Activated CD4-positive, alpha-beta T cell treated with anti-CD3 and anti-CD28 coated beads, Interleukin-2, amount 50 U/mL, for 1 hour (primary cell): ENCODE results near the gene BTBD9.
"Not testable (repeated sequence)": the region's sequence is repeated elsewhere in the genome, so short reads cannot be mapped to it uniquely, and the experiment has no call there.

Experiments used
- DNase-seq: peaks from one replicate; pipeline ENCODE4 v3.0.0-alpha.2; 2020

BTBD9 gene

DNA sequence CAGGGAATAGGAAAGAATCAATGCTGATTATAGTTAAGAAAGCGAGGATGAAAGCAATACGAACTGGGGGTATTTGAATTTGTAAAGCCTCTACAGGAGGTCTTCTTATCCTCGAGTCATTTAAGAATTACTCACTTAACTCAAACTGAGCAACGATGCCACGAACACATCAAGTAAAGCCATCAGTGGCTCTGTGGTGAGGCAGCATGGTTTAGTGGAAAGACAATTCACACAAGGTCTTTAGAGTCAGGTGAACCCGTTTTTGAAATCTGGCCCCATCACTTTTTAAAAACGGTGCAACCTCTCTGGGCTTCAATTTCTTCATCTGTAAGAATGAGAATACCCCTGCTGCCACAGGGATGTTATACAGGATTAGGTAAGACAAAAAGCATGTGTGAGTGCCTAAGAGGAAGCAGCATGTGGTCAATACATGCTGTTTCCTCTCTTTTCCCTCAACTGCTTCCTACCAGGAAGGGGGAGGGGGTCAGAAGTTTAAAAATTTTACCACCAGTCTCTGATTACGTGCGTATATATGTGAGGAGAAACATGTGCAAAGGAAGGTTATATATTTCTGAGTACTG, 162.0 kb downstream of the BTBD9 start:
- no peak for DNase-seq

DNA sequence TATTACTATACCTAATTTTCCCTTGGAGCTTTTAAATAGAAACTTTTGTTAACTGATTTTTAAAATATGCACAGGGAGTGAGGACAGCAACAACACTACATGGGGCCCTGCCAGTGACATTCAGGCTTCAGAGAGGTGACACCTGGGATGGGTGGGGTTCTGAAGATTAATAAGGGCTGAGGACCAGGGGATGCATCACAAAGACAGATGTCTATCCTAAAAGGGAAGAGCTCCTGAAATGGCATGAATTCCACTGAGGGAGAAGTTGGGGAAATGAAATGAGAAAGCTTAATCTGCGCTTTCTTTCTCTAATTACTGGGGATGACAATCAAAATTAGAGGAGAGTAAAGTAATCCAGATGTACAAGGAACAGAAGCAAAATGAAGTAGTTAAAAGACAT, 162.8 kb downstream of the BTBD9 start:
- no peak for DNase-seq

DNA sequence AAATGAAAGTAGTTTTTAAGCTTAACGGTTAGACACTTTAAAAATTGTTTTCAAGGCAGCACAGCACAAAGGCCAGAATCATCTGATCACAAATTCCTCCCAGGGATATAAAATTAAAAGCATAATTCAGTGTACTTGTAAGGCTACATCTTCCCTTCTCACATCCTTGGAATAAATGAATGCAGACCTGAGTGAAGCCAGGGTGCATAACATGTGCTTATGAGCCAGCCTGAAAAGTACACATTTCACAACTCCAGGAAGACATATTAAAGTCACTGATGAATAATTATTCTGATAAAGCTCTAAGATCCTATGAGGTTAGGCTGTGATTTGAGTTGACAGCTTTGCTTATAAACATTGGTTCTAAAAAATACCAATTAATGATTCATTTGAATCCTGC, 163.6 kb downstream of the BTBD9 start:
- no peak for DNase-seq

DNA sequence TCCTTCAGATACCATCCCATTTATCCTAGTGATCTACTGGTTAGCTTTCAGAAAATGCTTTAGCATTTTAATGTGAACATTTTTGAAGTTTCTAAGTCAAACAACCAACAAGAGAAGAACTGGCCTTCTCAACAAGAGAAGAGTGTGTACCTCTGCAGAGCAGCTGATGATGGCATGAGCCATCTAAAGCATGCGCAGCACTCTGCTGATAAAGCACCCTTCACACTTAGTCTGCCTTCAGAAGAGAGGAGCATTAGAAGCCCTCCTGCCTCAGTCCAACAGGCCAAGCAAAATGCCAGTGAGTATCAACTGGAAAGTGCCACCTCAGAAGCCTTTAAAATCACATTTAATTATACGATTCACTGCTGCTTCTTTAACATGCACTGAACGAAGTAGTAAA, 169.2 kb downstream of the BTBD9 start:
- no peak for DNase-seq

DNA sequence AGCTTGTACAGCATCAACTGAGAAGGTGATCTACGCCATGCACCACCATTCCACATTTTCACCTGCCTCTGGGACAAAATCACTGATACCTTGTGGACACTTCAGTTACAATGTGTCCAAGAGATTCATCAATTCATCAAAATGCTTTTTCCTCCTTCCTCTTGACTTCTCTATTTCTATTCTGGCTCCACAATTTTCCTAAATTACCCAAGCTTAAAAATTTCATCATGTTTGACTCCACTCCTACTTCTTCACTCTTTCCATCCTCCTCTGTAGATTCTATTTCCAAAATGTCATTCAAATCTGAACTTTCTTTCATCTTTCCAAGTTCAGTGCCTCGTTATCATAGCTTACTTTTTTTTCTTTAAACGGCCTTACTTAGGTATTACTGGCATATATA, 172.2 kb downstream of the BTBD9 start:
- no peak for DNase-seq

DNA sequence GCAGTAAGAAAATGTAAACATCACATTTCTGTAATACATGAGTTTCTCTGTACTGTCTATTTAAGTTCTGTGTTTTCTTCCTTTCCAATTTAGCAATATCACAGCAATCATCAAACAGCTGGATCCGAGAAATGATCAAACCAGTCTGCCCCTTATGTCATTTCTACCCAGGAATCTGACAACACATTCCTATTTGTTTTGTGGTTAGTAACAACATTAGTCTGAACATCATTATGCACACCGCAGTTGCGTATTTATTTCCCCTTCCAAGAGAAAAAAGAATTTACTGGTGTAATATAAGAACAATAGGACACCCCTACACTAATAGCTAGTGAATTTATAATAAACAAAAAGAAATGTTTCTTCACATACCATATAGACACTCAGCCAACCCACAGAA, 179.5 kb downstream of the BTBD9 start:
- no peak for DNase-seq

DNA sequence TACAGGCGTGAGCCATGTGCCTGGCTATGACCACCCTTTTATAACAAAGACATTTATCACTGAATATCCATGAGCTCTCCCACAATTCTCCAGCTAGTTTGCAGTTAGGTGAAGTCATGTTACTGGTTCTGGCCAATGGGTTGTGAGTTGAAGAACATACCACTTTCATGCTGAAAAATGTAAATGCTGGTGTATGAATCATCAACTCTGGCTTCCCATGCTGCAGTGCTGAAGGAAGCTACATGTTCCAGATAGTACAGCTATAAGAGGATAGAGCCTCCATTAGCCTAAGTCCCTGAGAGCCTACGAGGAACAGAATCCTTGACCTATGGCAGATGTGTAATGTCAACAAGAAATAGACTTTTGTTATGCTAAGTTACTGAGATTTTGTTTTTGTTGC, 180.4 kb downstream of the BTBD9 start:
- no peak for DNase-seq

DNA sequence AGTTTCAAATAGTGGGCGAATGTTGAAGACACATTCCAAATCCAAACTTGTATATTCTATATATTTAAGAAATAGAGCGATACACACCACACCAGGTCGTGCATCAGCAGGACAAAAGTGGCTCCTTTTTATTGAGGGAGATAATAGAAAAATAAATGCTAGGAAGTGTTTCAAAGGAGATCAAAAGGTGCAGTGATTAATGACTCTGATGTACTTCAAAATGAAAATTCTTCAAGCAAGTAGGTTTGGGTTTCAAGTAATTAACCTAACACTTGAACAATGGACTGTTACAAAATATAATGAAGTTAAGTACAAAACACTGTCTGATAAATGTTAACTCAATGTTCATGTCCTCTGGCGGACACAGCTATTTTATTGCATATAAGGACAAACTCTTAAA, 185.9 kb downstream of the BTBD9 start:
- DNase-seq: no peak

DNA sequence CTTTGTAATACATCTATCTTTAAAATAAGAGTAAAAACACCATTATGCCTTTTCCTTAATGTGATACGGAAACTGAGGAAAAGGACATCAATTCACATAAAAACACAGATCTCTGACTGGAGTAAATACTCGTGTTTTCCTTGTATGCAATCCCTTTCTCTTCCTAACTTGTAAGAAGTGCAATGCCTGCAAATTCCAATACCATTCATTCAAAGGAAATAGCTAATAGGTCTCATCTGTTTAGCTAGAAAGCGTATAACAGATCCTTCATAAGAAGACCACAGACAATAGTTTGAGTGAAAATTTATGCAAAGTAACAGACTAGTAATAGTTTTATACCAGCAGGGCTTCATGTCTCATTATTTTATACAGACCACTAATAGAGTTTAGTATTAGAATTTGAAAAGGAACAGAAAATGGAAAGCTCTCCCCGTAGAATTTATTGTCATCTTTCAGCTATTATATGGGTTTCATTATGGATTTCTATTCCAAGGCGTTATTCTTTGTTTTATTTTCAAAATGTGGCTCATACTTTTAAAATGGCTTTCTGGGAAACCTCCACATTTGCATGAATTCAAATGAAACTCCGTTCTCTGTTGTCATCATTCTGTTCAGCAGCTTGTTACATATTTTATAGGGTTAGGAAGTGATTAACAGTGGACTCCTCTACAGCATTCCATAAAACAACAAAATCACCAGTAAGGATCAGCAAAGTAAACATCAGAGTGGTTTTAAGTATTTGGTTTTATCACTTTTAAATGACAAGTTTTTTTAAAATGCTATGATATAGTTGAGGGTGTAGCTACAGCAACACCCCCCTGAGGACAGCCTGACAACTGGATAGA, 186.7 kb downstream of the BTBD9 start:
- no peak for DNase-seq

DNA sequence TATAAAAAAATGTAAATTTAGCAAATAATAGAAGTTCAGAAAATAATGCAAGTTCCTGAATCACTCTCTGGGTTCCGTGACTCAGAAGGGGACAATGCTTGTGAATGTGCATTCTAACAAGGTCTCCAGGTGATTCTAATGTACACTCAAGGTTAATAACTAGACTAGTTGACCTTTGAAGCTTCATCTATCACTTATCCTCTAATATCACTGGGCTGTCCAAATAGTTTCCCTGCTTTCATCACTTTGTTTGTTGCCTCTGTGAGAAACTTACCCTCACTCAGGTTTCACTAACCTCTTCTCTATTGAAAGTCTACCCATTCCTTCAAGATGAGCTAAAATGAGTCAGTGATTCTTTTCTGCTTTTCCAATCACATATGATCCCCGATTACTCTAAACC, 189.0 kb downstream of the BTBD9 start:
- no peak for DNase-seq

DNA sequence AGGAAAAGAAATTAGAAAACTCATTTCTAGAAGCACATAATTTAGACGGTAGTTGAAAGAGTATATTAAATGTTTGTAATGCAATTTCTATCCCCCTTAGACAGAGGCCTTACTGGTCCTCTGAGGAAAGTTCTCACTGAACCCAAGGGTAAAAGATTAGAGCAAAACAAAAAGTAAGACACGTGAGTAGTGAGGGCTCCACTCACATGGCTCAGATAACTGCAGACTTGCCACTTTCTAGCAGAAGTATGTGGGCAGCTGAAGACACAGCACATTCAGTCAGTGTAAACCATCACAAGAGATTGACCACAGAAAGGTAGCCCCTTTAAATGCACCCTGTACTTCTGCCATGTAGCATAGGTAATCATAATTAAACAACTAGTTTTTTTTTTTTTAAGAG, 193.8 kb downstream of the BTBD9 start:
- DNase-seq: no peak

DNA sequence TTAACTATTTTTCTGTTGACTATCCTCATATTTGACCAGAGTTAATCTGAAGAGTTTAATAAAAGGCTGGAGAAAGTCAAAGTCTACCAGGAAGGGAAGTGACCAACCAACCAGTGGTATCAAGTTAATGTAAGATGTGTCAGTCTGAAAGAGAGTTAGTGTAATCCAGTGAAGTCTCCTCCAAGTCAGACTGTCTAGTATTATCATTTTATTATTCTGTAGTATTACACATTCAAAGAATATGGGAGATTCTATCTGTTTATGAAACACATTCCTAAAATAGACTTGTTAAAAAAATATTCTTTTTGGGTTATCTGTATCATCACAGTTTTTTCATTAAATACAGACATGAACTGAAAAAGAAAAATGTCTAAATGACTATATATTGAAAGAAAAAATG, 194.4 kb downstream of the BTBD9 start:
- DNase-seq: no peak

DNA sequence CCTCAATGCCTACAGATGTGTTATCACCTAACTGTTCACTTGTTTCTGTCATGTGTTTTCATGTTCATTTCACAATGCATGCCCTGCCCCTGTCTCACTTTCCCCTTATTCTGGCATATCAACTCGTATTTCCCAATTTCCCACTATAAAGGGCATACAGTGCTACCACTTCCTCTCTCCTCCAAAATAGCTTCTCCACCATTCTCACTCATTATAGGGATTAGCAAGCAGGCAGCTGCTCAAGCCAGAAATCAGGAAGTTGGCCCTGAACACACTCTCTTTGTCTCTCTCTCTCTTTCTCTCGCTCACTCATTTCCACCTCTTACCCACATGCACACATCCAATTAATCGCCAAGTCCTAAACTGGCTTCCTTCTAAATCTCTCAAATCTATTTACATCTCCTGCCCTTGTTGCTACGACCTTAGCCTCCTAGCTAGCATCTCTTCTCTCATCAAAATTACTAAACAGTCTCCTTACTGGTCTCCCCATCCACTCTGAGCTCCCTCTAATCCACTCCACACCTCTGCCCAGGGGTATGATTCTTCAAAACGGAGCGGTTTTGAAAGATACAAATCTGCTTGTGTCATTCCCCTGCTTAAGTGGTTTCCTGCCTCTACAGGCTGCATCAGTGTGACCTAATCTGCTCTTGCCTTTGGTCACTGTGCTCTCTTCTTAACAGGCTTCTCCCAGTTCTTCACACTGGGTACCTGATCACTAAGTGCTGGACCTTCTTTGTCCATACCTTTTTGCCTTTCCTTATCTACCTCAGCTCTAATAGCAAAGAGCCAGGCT, 196.2 kb downstream of the BTBD9 start:
- DNase-seq: no peak

DNA sequence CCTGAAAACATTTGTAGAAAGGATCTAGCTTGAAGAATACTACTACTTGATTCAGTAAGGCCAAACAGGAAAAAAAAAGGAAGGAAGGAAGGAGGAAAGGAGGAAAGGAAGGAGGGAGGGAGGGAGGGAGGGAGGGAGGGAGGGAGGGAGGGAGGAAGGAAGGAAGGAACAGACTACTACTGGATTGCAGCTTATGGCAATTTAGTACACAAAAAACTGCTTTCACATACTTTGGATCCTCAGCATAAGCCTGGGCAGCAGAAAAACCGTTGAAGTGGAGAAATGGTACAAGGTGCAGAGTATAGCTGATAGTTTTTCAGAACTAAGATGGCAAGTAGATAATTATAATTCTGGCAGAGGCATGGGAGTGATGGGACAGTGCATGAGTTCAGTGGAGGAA, 201.6 kb downstream of the BTBD9 start:
- no peak for DNase-seq

DNA sequence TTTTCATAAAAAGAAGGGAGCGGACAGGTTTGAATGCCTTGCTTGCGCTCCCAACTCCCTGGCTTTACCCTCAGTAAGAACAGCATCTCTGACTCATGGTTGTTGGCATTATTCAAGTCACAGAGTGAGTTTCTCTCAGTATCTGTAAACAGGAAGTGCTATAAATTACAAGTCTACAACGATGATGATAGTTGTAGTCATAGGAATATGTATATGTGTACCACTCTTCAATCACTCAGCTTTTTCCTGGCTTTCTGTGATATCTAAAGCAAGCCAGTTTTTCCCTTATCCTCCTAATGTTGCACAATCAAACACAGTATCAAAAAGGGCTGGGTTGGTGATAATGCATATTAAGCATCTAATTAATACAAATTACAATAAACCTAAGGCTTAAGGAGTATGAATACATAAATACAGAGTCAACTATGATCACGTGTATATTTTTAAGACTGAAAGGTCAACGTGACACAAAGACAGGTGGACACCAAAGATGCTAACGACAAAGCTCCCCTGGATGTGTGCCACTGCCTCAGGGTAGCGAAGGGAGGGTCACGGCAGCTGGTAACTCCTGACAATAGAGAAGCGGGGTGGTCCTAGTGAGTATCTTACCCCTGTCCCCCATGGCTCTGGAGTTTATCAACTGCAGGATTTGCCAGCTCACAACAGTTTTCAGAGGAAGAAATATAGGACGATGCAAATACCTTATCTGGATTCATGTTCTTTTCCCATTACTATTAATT, 202.8 kb downstream of the BTBD9 start:
- DNase-seq: no peak

DNA sequence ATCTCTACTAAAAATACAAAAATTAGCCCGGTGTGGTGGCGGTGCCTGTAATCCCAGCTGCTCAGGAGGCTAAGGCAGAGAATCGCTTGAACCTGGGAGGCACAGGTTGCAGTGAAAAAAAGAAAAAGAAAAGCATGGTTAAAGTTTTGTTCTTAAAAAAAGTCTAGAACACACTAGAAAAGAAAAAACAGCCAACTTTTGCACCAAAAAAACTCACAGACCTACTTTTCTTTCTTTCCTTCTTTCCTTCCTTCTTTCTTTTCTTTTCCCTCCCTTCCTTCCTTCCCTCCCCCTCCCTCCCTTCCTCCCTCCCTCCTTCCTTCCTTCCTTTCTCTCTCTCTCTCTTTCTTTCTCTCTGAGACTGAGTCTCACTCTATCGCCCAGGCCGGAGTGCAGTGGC, 204.4 kb downstream of the BTBD9 start:
- DNase-seq: no peak

DNA sequence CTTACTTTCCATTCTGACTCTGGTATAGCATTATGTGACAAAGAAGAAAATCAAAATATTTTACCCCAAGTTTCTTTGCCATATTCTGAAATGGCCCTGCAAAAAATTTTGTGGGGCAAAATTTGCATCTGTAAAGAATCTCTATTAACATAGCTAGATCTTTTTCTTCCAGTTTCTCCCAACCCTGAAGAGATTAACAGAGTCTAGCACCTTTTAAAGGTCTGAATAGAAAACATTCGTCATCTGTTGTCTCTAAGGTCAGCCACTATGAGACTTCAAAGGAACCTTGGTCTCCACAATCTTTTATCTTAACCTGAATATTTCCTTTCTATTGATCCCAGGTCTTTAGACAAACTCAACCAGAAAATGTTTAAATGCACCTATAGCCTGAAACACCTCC, 205.7 kb downstream of the BTBD9 start:
- DNase-seq: no peak

DNA sequence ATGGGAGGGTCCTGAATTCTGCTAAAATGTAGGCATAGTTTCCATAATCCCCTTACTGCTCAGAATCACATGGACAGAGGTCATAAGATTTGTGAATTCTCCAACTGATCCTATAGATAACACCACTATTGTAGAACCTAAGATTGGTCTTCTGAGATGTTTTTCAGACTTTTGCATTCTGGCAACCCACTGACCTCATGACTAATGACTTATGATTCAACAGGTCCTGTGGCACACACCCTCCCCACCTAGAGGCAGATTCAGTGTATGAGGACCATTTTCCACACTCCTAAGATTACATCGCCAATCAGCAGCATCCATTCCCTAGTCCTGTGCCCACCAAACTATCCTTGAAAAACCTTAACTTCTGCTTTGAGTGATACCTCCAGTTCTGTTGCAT, 207.2 kb downstream of the BTBD9 start:
- no peak for DNase-seq

DNA sequence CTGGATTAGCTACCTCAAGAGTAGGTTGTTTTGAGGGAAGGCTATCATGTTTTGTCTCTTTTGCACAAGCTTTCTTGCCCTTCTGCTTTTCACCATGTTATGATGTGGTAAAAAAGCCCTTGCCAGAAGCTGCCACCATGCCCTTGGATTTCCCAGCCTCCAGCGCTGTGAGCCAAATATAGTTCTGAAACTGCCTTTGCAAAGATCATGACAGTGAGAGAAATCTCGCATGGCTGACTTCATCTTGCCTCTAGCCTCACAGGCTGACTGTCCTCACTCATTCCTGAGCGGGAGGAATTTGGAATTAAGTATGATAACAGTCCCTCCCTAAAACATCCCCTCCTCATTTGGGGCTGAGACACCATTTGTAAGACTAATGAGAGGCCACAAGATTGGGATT, 207.7 kb downstream of the BTBD9 start:
- DNase-seq: no peak

DNA sequence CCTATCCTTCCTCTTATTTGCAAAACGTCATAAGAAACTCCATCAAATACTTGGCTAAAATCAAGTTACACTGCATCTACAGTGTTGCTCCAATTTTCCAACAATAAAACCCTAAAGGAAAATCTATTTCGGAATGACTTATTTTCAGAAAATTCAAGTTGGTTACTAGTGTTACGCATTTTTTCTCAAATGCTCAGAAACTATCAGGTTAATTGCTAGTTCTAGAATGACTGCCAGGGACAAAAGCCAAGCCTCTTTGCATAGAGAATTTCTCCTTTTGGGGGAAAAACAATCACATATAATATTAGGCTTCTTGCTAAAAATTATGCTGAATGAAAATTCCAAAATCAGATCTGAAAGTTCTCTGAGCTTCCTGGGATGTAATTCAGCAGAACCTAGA, 210.2 kb downstream of the BTBD9 start:
- DNase-seq: no peak

DNA sequence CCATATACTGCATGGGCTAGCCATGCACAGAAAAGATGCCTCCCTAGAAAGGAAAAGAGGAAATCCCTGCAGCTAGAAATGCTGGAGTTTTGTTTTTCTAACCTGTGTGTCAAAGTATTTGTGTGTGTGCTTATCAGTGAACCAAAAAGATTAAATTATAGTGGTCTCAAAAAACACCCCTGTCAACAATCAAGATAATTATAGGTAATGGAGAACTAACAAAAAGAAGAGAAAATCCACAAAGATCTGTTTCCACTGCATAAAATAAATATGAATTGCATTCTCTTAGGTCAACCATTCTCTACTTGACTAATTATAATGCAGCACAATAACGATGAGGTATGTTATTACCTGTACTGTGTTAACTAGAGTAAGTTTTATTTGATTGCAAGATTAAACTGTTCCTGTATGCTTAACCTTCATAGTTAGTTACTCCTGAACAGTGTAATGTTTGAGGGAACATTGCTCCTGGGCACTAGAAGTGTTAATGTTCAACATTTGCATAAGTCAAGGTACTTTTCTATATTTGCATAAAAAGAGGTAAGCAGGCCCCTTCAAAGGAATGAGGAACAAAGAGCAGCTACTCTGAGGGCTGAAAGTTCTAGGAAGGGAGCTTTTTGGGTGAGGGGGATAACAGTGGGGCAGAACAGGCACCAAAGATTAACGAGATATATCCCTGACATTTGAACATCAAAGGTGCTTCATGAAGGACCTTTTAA, 212.1 kb downstream of the BTBD9 start:
- no peak for DNase-seq

DNA sequence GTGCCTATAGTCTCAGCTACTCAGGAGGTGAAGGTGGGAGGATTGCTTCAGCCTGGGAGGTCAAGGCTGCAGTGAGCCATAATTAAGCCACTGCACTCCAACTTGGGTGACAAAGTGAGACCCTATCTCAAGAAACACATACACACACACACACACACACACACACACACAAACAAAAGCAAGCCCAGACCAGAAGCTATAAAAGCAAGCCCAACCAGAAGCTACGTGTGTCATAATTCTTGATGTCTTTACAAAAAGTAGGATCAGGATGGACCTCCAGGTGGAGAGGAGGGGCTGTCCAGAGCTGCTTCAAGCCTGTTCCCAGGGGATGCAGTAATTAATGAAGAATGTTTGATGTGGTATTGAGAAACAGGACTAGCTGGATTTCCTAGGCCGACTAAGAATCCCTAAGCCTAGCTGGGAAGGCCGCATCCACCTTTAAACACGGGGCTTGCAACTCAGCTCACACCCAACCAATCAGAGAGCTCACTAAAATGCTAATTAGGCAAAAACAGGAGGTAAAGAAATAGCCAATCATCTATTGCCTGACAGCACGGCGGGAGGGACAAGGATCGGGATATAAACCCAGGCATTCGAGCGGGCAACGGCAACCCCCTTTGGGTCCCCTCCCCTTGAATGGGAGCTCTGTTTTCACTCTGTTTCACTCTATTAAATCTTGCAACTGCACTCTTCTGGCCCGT, 213.8 kb downstream of the BTBD9 start:
- not testable (repeated sequence) for DNase-seq
